NCI-H1694 (cell line): Measurements from ENCODE around the gene PKP1.

ENCODE experiments used
- DNase-seq: peaks from one replicate; lab custom pipeline; 2025; lab: John Stamatoyannopoulos, UW

The PKP1 gene

DNA sequence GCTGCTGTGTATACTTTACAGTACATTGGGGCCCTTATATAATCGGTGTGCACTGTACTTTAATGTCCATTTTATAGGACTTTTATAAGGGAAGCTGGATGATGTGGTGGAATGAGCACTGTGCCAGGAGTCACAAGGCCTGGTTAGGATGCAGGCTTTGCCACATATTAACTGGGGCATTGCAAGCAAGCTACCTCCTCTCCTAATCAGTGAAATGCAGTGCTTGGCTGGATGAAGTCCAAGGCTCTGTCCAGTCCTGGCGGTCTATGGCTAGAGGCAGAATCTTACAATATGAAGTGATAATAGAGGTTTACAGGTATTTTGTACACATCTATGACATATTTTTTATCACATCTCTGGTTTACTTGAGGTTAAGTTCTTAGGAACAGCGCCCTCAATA is 1.7 kb upstream of the PKP1 start:
- no peak for DNase-seq

DNA sequence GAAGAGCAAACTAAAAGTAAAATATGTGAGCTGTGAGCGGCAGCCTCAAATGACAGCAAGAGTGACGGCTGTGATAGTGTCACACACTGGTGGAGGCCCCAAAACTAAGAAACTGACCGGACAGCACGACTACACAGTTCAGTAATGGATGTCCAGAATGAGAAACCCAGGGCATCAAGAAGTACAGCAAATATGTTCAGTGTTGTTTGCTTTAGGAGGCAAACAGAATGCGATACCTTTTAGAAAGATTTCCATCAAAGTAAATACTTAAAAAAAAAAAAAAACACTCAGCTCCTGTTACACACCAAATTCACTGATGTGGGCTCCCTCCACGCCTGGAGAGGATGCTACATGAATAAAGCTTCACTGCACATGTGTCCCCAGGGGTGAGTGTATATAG is 1.1 kb upstream of the PKP1 start:
- DNase-seq: no peak

DNA sequence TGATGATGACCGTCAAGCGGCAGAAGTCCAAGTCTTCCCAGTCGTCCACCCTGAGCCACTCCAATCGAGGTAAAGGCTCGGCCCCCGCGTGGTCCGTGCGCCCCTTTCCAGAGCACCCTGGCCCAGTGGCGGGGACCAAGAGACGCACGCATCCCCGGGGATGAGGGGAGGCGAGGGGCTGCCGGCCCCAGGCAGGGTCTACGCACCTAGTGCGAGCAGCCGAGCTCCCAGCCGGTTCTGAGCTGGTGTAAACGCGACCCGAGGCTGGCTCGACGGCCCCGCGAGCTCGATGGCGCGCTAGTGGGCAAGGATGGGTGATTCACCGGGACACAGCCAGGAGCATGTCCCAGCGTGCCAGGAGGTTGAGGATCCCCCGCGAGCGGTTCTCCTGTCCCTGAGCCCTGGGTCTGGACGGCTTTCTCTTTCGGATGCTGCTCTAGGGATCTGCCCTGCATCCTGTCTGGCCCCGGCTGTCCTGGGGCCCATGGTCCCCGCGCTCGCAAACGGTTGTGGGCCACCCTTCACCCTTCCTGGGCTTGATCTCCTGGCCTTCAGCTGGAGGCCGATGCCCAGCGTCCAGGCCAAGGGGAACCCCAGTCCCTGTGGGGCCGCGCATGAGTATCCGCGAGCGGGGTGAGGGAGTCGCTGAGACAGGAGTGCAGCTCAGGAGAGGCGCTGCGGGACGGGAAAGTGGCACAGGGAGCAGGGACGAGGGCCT is 689 bp downstream of the PKP1 start:
- no peak for DNase-seq

DNA sequence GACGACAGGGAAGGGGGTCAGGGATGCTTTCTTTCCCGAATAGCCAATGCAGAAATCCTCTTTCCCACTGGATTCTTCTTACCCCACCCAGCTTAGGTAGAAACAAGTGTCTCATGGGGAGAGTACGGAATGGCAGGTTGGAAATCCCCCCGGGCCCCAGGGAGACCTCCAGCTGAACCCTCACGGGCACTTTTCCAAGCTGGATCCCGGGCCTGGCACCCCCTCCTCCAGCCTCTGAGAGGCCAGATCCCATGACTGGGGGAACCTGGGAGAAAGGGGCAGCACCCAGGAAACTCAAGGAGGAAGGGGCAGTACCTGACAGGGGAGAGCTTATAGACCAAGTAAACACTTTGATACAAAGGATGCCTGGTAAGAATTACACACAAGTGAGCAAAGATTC is 1.3 kb downstream of the PKP1 start:
- no peak for DNase-seq

DNA sequence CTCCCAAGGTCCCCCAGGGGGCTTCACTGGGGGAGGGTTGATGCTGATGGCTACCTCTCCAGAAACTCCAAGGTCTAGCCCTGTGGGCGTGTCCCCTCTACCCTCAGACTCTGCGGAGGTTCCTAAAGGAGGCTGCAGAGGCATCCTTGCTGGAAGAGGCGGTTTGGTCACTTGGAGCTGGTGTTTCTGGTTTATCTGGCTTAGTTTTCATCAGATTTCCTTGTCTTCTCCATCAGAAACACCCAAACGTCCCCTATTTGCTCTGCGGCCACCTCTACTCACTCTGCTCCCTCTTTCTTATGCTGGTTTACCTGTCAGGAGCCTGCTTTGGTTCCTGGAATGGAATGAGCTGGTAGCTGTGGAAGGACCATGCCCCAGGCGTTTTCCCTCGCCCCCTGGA is 2.5 kb downstream of the PKP1 start:
- no peak for DNase-seq

DNA sequence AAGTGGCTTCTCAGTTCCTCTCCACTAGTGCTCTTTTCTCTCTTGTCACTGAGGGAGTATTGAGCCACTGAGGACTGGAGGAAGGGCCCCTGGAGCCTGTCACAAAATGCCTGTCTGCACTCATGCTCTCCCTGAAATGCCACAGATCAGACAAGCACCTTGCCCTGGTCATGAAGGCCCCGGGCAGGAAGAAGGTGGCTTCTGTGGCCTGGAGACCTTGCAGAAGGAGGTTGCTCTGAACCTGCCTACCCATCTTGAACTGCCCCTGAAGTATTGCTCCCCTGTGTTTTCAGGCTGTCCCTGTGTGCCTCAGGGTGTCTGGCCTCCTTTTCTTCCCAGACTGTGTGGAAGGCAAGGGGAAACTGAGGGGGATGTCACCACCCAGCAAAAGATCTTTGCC is 3.1 kb downstream of the PKP1 start:
- no peak for DNase-seq

DNA sequence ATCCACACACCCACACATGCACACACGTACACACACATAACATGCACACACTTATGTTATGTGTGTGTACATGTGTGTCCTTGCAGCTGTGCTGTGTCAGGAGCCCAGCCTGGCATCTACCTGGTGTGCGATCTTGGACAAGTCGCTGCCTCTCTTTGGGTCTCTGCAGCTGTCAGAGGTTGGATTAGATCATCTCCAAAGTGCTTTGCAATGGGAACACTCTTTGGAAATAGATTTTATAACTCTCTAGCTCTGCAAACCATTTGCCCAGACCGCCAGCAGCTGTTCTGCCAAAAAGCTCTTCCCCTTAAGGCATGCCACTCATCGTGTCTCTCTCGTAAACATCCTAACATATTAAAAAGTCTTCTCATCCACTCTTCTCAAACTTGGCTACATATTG is 4.7 kb downstream of the PKP1 start:
- no peak for DNase-seq

DNA sequence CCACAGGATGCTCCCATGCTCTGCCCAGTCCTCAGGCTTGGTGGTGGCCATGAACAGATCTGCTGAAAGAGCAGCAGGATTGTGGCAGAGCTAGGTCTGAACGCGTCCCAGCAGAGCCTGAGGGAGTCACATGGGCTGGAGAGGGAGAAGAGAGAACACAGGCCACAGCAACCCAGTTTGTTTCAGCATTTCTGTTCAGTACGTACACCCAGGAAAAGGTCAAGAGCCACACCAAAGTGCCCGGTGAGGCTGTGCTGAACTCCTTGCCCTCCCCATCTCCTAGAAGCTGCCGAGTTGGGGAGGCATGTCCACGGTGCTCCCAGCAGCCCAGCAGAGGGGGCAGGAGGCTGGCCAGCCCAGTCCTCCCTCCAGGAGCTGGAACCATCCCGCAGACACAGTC is 5.5 kb downstream of the PKP1 start:
- DNase-seq: no peak

DNA sequence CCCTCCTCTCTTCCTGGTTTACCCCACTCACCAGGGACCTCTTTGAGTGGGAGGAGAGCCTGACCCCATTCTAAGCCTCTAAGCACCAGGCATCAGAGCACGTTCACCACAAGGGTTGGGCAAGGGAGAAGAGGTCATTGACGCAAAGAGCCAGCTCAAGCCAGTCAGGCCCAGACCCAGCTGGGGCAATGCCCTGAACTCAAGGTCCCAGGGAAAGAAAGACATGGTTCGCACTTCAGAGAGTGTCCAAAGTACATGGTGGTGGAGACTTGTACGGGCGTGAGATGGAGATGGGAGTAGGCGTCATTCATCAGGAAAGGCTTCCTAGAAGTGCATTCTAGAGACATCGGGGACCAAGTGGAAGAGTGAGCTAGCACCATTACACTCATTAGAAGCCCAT is 7.2 kb downstream of the PKP1 start:
- DNase-seq: no peak

DNA sequence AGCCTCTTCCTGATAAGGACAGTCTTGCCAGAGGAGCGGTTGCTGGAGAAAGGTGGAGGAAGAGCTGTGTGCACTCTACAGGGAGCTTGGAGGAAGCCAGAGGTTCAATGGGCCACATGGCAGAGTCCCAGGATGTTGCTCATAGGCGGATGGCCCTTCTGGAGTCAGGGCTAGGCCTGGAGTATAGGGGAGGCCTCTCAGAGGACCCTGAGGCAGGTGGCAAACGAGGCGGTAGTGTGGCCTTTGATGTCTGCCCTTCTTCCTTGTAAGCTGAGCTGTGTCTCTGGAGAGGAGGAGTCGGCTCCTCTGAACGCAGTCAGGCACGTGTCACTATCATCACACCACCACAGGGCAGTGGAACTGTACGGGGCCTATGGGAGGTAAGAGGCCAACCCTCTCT is 8.6 kb downstream of the PKP1 start:
- no peak for DNase-seq

DNA sequence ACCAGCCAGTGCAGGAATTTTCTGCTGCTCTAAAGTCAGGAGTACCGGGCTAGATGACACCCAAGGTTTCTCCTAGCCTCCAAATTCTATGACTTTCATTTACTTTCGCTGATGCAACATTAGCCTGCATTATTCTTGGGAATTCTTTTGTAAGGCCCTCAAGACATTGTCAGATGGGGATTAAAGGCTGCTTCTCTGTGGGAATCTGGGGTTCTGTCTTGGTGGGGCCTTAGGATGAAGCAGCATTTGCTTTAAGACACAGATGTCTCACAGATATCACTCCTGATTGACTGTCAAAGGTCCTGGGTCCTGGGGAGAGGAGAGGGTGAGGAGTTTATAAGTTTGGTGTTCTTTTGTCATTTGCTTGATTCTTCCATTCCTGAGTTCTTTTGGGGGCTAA is 11.6 kb downstream of the PKP1 start:
- DNase-seq: no peak

DNA sequence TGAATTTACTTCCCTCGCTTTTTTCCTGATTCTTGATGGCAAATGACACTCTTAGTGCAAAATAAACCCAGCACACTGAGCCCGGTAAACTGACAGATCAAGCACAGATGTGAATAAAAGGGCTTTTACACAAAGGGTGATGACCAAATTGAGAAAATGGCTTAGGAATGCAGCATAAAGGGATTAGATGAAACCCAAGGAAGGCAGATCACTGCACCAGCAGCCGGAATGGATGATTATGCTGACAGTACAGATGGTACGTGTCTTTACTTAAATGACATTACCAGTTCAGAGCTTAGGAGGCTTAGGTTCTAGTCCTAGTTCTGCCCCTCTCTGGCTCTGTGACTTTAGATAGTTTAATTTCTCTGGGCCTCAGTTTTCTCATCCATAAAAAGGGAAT is 12.0 kb downstream of the PKP1 start:
- DNase-seq: no peak

DNA sequence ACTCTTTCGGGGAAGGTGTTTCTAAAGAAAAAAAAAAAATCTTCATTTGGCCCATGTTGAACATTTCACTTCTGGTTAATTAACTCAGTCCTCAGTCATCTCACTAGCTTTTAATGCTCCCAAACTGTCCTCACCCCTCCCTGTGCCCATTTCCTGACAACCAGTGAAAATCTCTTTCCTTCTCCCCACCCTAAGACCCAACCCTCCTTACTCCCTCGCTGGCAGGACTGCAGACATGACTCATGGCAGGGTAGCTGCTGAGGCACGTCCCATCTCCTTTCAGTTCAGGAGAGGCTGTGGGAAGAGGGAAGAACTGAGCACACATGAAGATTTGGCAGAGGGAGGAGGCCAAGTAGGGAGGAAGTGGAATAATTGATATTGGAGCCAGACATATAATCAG is 12.6 kb downstream of the PKP1 start:
- DNase-seq: no peak

DNA sequence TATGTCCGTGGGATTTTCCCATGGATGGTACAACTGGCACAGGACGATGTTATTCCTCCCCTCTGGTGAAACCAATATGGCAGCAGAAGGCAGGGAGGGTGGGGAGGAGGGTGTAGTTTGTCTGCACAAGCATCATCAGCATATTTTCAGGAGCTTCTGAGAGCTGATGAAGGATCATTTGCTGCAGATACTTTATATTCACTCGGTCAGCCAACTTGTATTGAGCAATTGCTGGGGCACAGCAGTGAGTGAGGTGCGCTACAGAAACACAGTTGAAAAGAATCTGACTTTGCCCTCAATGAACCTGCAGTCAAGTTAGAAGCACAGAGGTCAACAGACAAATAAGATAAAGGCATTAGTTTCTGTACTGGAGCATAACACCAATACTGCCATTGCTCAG is 13.0 kb downstream of the PKP1 start:
- no peak for DNase-seq

DNA sequence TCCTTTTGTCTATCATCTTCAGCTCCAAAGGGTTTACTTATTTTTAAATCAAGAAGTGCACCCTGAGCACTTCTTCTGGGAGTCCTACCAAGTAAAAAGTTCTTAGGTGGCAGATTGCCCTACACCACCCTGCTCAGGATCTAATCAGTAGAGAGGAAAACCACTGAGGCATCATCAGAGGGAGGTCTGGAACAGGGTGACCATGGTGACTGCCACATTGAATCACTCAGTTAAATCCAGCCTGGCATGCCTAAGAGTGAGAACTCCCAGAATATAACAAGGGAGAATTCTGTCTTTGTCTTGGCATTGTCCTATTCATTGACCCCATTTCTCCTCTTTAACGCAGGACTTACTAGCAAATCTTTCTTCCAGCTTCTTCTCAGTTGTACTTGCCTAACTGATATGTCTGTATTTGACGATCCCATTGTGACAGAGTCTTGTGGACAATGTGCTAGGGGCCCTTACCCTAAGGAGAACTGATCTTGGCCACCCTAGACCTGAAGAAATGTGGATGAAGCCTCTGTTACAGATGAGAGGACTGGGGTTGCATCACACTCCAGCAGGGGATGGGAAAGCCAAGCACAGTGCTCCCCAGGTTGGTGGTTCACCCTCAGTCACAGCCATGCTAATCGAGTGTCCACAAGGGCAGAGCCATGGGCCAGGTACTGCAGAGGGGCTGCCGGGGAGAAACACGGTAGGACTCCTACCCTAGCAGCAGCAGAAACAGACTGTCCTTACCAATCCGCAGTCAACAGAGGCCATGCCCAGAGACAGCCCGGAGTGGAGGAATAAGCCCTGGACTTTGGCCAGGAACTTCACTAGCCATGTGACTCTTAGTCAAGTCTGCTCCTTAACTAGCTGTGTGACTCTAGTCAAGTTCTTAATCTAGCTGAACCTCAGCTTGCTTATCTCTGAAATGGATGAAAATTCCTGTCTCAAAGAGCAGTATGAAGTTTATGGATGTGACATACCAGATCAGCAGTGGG is 15.4 kb downstream of the PKP1 start:
- no peak for DNase-seq

DNA sequence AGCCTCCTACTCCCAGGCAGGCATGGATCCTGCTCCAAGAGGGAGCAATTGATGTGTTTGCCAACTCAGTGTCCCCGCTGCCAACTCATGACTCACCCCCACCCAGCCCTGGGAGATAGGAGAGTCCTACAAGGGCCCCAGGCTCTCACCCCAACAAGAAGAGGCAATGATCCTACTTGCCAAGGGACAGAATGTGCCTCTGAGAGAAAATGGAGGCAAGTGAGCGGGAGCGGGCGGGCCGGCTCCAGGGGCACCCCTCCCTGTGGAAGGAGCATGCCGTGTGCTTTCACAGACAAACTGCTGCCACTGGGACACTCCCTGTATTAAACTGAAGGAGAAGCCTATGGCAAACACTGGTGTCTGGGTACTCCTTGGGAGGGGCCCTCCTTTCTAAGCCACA is 16.7 kb downstream of the PKP1 start:
- DNase-seq: no peak

DNA sequence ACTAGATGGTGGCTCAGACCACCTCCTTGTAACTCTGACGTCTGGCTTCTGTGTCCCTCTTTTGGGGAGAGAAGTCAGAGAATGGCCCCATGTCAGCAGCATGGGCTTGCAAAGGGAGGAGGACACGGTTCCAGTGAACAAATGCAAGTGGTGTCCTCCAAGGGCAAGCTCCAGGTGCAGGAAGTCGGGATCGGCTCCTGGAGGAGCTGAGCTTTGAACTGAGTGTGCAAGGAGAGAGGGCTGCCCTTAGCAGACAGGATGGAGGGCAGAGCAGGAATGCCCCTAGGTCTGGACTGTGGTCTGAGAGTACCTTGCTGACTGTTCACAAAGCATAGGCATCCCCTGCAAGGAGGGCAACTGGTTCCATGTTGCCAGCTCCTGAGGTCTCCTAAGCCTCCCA is 17.3 kb downstream of the PKP1 start:
- no peak for DNase-seq

DNA sequence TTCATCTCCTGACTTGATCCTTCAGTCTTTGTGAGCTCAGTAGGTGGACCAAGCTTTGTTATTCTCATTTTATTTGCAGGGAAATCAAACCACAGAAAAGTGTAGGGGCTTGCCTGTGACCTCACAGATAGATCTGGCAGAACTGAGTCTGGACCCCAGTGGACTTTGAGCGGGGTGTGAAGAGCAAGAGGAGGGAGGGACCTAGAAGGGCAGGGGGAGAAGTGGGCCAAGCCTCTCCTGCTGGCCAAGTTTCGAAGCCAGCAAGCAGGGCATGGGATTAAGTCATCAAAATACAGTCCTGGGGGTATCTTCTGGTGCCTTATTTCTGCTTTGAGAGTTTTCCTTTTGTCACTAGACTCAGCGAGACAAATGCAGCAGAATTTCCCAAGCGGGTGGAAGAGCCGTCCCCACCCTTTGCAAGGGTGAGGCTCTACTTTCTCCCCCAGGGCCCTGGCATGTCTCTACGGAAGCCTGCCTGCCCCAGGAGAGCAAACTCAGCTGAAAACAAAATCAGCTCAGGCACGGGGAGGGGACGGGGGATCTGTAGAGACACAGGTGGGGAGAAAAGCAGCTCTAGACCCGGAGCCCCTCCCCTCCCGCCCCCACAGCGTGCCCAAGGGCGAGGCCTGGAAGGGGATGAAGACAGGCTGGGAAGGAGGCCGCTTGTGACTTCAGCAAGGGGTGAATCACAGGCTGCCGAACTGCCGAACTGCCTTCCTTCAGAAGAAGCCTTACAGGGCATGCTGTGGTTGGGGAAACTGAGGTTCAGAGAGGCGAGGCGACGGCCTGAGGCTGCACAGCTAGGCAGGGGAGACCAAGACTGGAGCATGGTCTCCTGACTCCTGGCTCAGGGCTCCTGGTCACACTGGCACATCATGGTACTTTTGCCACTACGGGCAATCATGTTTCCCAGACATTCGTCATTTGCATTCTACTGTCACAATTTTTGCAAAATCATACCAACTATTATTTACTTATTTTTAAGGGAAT is 19.2 kb downstream of the PKP1 start:
- DNase-seq: no peak

DNA sequence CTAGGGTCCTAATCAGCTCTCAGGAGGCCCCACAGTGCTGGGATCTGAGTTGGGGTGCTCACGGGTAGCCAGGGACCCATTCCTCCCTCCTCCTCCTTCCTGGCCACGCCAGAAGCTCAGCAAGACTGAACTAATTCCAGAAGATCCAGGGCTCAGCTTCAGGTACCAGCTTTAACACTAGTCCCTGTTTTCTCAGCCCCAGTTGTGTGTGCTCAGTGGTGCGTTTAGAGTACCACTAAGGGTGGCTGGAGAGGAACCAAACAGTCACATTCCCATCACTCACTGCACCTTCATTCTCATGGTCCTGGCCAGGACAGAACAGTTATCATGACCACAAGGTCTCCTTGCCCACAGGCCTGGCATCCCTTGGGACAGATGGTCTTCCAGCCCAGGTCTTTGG is 20.8 kb downstream of the PKP1 start:
- no peak for DNase-seq

DNA sequence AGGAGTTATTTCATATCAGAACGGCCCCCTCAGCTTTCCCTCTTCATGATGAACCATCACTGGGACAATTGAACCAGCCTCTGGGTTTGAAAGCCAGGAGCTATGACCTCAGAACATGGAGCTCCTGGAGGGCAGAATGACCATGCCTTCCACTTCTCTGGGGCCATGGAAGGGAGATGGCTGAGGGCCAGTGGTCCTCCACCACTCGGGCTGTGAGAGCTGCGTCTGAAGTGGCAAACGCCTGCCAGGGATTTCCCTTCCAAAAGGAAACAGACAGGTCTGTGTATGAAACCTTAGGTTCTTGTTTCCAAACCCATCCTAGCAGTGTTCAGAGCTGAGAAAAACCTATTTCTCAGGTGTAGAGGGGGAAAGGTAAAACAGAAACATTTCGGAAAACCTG is 22.5 kb downstream of the PKP1 start:
- no peak for DNase-seq

DNA sequence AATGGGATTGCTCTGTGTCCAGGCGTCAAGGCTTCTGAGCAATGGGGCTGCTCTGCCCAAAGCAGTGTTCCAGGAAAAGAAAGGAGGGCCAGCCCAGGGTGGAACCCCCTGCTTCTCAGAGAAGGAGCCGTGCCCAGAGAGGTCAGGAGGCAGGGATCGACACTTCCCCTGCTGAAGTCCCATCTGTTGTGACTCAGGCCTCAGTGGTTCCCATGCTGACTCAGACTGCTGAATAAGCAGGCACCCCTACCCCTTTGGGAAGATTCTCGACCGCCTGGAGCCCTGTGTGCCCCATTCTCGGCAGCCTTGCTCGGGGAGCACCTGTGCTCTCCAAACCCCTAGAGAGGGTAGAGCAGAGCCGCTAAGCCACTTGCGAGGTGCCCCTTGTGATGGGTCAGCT is 23.9 kb downstream of the PKP1 start:
- no peak for DNase-seq

DNA sequence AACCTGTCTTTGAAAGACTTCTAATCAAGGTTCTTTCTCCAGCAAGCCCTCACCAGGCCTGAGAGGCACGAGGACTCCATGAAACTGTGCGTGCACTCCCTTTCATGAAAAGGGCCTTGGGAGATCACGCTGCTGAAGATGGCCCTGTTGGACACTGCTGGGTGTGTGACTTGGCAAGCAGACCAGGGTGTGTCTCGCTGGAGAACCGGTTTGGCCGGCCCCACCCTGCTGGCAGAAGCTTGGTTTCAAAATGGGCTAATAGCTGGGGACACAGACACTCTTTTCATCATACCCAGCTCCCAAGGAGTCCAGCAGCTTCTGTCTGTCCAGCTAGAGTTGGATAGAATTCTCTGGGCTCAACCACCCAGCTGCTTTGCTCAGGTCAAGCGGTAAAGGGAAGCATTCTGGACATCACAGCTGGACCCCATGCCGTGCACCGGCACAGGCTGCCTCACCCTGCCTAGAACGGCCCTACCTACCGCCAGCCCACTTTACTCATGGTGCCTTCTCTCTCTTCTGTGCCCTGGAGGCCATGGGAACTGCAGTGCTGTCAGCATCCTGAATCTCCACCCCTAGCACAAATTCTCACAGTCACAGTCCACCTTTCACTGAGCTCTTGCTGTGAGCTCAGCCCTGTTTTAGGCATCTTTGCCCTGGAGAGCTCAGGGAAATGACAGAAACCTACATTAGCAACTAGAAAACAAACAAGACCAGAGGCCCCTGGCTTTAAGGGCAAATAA is 24.6 kb downstream of the PKP1 start:
- no peak for DNase-seq
